Globus pallidus (tissue), 1 donor: Measurements from ENCODE around the gene RRP8.

Experiments used
- DNase-seq: peaks from one replicate; pipeline ENCODE4 v3.0.0-alpha.2; 2015; ENCODE audit warnings: low spot score

RRP8 gene

DNA sequence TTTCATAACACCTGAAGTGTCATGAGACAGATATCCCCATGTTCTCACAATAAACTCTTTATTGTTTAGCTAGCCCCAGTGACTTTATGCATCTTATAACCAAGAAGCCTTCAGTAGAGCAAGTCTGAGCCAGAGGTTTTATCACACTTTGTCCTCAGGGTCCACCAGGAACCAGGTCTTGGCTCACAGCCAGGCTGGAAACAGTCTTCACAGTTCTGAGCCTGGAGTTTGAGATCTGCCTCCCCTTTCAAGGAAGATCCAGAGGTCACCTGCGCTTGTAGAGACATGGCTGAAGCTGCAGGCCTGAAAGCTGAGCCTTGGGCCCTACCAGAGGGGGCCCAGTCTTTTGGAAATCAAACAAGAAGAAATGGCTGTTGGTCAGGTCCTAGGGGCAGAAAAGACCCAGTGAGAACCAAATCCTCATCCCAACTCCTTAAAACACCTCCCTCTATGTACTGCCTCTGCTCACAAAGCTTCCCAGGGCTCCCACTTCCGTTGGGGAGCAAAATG, 3.5 kb downstream of the RRP8 start:
- no peak for DNase-seq

DNA sequence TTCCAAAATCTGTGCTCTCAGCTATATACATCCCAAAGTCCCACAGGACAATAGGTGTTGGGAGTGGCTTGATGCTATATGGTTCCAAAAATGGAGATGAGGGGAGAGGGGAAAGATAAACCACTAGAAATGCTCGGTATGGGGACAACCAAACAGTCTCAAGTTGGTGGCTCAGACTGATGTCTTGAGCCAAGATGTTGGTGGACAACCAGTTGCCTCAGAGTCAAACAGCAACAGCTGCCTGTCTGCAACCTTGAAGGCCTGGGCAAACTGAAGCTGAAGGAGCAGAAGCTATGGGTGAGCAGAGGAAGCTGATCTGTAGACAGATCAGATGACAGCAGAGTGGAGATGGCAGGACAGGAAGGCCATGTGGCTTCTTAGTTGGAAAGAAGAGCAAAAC, 4.0 kb downstream of the RRP8 start:
- no peak for DNase-seq

DNA sequence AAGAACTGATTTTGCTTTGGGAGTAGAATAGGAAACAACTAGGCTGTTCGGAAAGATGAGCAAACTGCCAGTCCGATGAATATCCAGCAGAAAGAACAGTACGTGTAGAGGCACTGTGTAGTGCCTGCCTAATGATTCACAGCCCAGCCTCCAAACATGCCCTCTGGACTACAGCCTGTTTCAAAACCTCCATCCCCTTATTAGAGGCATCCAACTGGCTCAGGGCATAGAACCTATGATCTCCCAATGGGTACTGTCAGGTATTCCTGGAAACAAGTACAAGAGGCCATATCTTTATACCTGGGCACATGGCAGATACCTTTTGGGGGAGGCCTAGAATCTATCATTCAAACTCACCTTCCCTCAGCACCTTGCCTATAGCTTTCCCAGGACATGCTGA, 4.9 kb downstream of the RRP8 start:
- no peak for DNase-seq

DNA sequence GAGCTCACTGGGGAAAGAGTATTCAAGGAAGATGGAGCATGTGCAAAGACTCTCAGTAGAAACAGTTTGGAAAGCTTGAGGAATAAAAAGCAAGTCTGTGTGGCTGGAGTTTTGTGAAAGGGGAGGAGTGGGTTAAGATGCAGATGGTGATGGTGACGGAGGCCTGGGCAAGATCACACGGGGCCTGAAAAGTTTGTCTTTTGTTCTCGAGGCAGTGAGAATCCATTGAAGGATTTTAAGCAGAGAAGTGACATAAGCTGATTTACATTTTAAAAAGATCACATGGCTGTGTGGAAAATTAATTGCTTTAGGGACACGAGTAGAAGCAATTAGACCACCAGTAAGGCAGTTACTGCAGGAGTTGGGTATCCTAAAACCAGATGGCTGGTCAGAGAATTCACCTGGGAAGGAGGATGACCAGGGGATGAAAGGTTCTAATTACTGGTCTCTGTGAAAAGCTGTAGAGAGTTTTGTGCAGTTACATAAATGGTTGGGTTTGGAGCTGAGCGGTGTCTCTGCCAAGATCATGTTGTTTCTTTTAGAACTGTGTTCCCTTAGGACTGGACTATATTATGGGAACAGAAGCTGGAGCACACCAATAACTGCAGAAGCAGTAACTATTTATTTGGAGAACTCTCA, 7.1 kb downstream of the RRP8 start:
- DNase-seq = peak; percentile 69

DNA sequence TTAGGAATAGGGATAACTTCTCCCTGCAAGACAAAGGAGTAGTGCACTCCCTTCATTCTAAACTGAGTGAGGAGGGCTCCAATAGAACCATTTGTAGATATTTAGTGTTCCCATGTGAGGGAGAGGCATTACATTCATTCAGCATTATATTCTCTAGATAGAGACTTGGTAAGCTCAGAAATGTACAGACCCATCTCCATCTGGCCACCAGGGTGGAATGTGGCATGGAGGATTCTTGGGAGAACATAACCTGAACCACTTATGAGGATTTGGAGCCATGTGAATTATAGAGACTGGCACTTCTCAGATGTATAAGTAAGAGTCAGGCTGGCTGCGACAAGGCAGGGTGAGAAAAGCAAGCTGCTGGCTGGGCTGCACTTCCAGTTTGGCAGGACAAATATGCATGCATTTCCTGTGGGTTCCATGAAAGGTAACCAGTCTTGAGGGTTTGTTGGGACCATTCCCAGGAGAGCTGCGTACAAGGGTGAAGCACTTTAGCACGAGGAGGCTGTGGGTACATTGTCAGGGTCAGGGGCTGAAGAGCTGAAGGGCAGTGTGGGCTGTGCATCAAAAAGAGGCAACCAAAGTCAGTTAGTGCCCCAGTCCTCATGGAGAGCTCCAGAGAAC, 9.2 kb downstream of the RRP8 start:
- no peak for DNase-seq

DNA sequence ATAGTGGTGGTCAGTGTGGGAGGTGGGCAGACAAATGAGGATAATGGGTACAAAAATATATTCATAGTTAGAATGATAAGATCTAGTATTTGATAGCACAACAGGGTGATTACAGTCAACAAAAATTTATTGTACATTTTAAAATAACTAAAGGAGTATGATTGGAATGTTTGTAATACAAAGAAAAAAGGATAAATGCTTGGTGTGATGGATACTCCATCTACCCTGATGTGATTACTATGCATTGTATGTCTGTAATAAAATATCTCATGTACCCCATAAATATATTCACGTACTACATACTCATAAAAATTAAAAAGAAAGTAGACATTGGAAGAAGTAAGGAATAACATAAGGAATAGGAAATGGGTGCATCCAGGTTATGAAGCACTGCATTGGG, 15.4 kb downstream of the RRP8 start:
- DNase-seq = no peak

DNA sequence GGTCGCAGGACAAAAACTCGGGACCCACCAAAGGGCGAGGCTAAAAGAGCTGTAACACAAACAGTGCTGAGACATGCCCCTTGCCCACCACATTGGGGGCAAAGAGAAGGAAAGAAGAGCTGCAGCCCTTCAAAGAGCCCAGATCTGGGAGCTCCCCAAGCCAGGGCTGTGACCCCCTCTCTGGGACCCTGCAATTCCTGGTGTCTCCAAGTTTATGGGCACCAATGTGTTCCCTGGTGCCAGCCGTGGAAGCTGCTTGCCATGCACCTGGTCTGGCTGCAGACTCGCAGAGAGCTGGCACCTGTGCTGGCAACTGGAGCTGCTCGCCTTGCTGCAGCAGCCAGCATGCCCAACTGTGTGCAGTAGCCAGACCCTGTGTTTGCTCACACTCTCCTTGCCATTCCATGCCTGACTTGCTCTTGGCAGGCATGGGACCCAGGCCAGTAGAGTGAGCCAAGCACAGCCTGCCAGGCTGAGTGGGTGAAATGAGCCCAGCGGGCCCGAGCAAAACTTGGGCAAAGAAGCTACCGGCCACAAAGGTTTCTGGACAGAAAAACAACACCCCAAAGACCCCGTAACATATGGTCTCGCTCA, 16.0 kb downstream of the RRP8 start:
- no peak for DNase-seq

DNA sequence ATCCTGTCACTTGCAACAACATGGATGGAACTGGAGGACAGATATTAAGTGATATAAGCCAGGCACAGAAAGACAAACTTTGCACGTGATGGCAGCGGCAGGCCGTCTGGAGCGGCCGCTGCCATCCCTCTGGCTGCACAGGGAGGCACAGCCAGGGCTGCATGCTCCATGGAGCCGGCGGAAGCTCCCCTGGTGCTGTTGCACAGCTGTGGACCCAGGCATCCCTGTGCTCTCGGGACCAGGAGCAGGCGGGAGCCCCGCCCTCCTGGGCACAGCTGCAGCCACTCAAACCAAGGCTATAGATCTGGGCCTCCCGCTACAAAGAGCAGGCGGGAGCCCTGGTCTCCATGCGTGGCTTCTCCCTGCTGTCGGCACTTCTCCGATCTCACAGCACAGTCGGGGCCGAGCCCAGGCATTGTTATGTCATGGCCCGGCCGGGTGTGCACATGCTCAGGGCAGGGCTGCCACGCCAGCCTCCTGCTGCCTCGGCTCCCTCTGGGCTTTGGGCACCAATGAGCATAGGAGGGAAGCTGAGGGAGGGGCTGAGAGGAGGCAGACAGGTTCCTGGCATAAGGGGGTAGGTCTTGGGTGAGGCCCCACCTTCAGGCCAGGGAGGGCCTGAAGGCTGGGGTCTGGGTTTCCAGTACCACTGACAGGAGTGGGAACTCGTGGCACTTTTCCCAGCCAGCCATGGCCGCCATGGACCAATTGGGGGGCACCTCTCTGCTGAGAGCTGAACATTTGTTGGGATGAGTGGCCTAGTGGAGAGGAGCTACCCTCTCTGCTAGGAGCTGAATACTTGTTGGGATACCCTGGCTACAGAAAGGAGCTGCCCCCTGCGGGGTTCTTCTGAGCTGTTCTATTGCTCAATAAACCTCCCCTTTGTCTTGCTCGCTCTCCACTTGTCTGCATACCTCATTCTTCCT, 16.7 kb downstream of the RRP8 start:
- peak; percentile 71 for DNase-seq

DNA sequence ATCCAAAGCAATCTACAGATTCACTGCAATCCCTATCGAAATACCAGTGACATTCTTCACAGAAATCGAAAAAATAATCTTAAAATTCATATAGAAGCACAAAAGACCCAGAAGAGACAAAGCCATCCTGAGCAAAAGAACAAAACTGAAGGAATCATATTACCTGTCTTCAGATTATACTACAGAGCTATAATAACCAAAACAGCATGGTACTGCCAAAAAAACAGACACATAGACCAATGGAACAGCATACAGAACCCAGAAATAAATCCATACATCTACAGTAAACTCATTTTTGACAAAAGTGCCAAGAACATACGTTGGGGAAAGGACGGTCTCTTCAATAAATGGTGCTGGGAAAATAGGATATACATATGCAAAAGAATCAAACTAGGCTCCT, 18.9 kb downstream of the RRP8 start:
- DNase-seq = no peak

DNA sequence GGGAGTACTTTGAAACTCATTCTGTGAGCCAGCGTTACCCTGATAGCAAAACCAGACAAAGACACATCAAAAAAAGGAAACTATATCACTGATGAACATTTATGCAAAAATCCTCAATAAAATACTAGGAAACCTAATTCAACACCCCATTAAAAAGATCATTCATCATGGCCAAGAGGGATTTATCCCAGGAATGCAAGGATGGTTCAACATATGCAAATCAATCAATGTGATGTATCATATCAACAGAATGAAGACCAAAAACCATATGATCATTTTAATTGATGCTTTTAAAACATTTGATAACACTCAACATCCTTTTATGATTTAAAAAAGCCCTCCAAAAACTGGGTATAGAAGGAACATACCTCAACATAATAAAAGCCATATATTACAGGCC, 19.8 kb downstream of the RRP8 start:
- no peak for DNase-seq

DNA sequence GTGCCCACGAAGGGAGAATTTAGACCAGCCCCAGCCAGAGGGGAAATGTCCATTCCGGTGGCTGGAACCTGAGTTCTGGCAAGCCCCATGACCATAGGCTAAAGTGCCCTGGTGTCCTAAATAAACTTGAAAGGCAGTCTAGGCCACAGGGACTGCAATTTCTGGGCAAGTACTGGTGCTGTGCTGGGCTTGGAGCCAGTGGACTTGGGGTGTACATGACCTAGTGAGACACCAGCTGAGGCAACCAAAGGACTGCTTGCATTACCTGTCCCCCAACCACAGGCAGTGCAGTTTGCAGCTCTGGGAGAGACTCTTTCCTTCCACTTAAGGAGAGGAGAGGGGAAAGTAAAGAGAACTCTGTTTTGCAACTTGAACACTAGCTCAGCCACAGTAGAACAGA, 23.7 kb downstream of the RRP8 start:
- DNase-seq = no peak

DNA sequence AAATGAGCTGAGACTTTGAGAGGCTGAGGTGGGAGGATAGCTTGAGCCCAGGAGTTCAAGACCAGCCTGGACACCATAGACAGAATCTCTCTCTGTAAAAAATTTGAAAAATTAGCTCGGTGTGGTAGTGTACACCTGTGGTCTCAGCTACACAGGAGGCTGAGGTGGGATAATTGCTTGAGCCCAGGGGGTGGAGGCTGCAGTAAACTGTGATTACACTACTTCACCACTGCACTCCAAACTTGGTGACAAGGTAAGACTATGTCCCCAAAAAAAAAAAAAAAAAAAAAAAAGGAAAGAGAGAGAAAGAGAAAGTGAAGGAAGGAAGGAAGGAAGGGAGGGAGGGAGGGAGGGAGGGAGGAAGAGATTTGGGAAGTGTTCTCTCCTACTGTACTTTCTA, 25.3 kb downstream of the RRP8 start:
- no peak for DNase-seq

DNA sequence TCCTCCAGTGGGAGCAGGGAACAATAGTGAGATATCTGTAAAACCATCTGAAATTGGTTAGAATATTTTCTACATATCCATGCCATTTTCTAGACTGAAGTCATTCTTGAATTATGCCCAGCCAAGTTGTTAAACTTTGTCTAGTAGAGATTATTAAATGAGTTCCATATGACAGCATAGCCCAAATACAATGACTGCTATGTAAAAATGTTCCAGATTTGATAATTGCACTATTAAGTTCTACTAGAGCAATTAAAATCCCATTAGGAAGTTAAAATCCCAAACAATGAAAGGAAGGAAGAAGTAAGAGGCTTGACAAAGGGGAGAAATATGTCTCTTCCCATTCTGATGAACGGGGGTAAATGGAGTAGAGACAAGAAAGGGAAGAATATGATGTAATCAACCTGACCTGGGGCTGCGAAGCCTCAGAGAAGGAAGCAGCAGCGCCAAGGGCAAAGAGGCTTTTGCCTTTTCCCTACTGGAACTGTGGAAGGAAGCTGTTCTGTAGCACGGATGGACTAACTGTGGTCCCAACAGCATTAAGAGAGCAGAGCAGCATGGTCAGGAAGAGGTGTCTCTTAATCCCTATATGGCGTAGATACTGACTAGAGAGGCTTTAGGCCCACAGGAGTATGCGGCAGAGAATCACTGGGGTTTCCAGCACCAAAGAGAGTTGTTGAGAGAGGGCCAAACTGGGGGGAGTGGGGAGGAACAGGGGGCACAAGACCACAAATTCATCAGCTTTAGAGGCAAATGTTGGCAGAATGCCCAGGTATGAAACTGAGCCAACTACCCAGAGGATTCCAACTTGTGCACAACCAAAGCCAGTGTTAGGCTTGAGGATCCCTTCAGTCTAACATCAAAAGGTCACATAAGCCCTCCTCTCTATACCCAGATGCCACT, 26.7 kb downstream of the RRP8 start:
- DNase-seq = peak; percentile 97

DNA sequence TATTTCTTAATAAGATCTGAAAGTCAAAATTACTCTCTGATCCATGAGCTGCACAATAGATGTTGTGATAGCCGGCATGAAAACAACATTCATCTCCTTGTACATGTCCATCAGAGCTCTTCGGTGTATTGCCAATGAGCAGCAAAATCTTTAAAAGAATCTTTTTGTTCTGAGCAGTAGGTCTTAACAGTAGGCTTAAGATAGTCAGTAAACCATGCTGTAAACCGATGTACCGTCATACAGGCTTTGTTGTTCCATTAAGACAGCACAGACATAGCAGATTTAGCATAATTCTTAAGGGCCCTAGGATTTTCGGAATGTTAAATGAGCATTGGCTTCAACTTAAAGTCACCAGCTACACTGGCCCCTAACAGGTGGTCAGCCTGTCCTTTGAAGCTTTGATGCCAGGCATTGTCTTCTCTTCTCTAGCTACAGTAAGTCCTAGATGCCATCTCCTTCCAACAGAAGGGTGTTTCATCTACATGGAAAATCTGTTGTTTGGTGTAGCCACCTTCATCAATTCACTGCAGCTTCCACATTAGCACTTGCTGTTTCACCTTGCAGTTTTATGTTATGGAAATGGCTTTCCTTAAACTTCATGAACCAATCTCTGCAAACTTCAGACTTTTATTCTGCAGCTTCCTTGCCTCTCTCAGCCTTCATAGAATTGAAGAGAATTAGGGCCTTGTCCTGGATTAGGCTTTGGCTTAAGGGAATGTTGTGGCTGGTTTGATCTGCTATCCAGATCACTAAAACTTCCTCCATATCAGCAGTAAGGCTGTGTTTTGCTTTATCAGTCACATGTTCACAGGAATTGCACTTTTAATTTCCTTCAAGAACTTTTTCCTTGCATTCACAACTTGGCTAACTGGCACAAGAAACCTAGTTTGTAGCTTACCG, 28.4 kb downstream of the RRP8 start:
- DNase-seq = no peak

DNA sequence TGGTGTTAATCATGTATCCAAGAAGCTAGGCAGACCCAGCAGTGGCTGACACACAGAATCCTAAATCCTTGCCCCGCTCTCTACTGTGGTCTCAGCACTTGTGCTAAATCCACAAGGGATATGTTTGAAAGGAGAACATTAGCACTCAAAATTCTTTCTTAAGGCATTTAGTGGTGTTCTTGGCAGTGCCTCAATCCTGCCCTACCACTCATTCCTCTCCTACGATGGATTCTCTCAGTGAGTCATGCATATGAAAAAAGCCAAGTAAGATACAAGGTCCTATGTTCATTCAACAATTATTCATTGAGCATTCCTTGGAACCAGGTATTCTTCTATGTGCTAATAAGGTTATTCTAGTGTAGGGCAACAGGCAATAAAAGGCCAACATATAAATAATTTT, 31.2 kb downstream of the RRP8 start:
- DNase-seq = no peak

DNA sequence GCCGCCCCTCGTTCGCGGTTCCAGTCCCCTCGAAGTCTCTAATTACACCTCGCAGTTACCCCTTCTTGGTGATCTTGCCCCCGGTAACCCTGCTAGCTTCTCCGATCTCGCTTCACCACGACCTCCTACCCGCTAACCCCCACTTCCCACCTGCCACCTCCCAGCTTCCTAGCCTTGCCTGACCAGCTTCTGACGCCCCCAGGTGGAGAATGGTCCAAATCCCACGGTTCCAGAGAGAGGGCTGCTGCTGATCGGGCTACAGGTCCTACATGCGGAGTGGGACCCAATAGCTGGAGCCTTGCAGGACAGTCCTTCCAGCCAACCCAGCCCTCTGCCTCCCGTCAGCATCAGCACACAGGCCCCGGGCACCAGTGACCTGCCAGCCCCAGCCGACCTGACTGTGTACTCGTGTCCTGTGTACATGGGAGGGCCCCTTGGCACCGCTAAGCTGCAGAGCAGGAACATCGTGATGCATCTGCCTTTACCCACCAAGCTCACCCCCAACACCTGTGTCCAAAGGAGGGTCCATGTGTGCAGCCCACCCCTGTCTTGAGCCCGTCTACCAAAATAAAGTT, 31.9 kb downstream of the RRP8 start:
- no peak for DNase-seq

DNA sequence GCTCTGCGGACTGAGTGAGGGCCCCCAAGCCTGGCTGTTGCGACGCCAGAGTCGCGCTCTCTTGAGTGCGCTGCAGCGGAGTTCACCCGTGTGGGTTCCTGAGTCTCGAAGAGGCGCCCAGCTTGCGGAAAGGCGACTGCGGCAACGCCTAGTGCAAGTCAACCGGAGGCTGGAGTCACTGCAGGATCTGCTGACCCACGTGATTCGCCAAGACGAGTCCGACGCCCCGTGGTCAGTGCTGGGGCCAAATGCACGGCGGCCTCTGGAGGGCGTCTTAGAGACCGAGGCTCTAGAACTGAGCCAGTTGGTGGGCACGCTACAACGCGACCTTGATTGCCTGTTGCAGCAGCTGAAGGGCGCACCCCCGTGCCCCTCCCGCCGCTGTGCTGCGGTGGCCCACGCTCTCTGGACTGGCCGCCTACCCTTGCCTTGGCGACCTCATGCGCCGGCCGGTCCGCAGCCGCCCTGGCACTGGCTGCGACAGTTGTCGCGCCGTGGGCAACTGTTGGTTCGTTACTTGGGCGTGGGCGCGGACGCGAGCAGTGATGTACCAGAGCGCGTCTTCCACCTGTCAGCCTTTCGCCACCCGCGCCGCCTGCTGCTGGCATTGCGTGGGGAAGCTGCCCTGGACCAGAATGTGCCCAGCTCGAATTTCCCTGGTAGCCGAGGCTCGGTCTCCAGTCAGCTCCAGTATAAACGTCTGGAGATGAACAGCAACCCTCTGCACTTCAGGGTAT, 32.6 kb downstream of the RRP8 start:
- no peak for DNase-seq

DNA sequence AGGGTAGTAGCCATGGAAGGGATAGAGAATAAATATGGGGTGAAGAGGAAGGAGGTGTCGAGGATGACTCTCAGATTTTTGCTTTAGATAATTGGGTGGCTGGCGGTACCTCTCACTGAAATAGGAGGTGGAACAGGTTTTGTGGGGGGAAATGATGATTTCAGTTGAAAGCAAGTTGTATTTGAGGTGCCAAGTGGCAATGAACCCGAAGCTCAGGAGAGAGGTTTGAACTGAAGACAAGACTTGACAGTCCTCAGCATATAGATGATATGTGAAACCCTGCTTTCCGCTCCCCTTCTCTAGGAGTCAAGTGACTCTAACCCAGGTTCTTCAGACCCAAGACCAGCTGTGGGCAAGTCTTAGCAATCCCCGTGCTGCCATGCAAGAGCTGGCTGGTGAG, 33.7 kb downstream of the RRP8 start:
- DNase-seq = no peak

DNA sequence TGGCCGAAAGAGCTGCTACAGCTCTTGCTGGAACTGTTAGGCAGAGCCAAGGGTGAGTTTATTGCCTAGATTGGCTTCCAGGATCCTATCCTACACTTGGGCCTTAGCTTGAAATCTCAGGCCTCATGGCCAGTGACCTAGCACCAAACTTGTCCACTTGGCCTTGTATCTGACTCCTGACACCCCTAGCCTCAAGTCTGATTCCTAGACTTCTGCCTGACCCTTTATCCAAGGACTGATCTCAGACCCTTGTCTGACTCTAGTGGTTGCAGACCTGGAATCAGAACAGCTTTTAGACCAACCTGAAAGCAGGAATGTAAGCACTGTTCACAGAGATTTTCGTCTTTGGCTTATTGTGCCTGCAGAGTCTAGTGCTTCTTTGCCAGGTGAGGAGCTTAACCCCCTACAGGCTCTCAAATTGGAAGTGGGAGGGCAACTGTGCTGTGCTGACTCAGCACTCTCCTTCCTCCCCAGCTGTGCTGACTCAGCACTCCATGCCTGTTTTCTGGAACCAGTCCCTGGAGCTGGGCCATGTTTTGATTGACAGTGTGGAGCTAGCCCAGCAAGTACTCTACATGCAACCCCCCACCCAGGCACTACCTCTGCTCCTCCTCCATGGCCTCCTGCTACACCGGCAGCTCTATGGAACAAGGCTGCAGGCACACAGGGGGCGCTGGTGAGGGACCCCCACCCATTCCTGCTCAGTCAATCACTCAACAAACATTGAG, 35.1 kb downstream of the RRP8 start:
- DNase-seq = no peak
